Progenitor cell of endocrine pancreas (in vitro differentiated cells): ENCODE data around the gene CNTNAP5. TPM values are rescaled to one million over a fixed set of nuclear protein-coding genes. Genes with fewer than 3 reads are reported as not detected.
A peak's percentile ranks its signal among the peaks of the same experiment; 100 is the strongest.

Experiments
- DNase-seq: peaks from one replicate; pipeline ENCODE4 v3.0.0; 2021; ENCODE audit warnings: low spot score; ENCODE audit not compliant: unreplicated experiment
- H3K27ac Mint-ChIP-seq: 2 replicates; pipeline ENCODE4 v1.8.0; 2021; ENCODE audit warnings: mild to moderate bottlenecking, moderate library complexity, mixed read lengths
- H3K27me3 Mint-ChIP-seq: 2 replicates; pipeline ENCODE4 v1.8.0; 2021; ENCODE audit warnings: mixed read lengths
- H3K36me3 Mint-ChIP-seq: 2 replicates; pipeline ENCODE4 v1.8.0; 2022; ENCODE audit warnings: mixed read lengths; ENCODE audit not compliant: insufficient read depth
- H3K4me1 Mint-ChIP-seq: 2 replicates; pipeline ENCODE4 v1.8.0; 2021; ENCODE audit warnings: low read depth, mixed read lengths
- H3K4me3 Mint-ChIP-seq: 2 replicates; pipeline ENCODE4 v1.8.0; 2021; ENCODE audit warnings: low read depth, mild to moderate bottlenecking, moderate library complexity, mixed read lengths
- H3K9me3 Mint-ChIP-seq: 2 replicates; pipeline ENCODE4 v1.8.0; 2021; ENCODE audit warnings: low read depth, mixed read lengths
- CTCF ChIP-seq: fragments of 200-600 bp; sonication (generic); IDR thresholded peaks from one replicate; pipeline ENCODE4 v1.5.0; 2021; ENCODE audit warnings: antibody characterized with exemption, mild to moderate bottlenecking; ENCODE audit not compliant: unreplicated experiment
- total RNA-seq: library from RNA; stranded (reverse); gene quantifications from 2 replicates; pipeline ENCODE4 v1.2.1, GENCODE V29; 2021

Gene CNTNAP5
- total RNA-seq, 1 donor from 2014 or later: 5.3 TPM

DNA sequence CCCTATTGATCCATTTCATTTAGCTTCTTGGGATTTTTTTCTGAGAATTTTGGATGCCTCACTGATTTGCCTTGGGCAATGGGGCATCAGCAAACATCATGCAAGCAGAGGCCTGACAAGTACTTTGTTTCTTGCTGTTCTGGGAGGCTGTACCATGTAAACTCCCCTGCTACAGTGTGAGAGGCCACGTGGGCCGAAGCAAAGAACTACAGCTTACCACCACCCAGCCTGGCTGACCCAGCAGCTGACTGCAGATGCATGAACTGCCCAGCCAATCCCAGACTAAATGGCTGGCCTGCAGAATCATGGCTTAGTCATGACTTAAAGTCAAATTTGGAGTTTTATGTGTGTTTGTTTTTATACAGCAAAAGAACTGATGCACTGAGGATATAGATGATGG is 579.9 kb downstream of the CNTNAP5 start:
- Mint-ChIP-seq H3K4me3 (no peak overlapping the region), H3K27me3 (no peaks in the 10 kb centered on the region), H3K4me1 (peaks cover 7% of the 10 kb centered on the region), H3K27ac (no peak overlapping the region), H3K36me3 (no peaks in the 10 kb centered on the region), H3K9me3 (peaks cover 12% of the 10 kb centered on the region)
- no peak for DNase-seq
- no peak for TF ChIP-seq CTCF

- H3K9me3 Mint-ChIP-seq: peaks cover 7% of the 10 kb centered on the region
- DNase-seq: no peak
- peak overlapping the region; percentile 84 for H3K27ac Mint-ChIP-seq
- no peaks in the 10 kb centered on the region for H3K27me3 Mint-ChIP-seq
- no peaks in the 10 kb centered on the region for H3K36me3 Mint-ChIP-seq
- peaks cover 10% of the 10 kb centered on the region for H3K4me1 Mint-ChIP-seq
- TF ChIP-seq CTCF: no peak
- H3K4me3 Mint-ChIP-seq: no peak overlapping the region
These were observed 582.6 kb downstream of the CNTNAP5 start for GRCh38 chr2:124607679-124608078.

DNA sequence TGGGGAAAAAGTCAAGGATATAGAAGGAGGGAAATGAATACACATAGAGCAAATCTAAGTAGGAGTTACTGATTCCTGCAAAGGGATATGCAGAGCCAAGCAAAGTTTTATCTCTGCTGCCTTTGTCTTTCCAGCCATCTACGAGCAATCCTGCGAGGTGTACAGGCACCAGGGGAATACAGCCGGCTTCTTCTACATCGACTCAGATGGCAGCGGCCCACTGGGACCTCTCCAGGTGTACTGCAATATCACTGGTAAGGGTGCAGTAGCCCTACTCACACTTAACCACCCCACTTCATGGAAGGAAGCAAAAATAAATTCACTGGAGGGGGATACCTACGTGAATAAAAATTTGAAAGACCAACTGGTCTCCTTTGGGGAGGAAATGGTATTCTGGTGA is 584.6 kb downstream of the CNTNAP5 start:
- peaks cover 7% of the 10 kb centered on the region for H3K9me3 Mint-ChIP-seq
- H3K27me3 Mint-ChIP-seq: no peaks in the 10 kb centered on the region
- H3K36me3 Mint-ChIP-seq: no peaks in the 10 kb centered on the region
- peak overlapping the region; percentile 56 for H3K27ac Mint-ChIP-seq
- no peak for TF ChIP-seq CTCF
- no peak for DNase-seq
- H3K4me1 Mint-ChIP-seq: peaks cover 10% of the 10 kb centered on the region
- H3K4me3 Mint-ChIP-seq: no peak overlapping the region

GRCh38 chr2:124610141-124610540 is 585.1 kb downstream of the CNTNAP5 start:
- no peaks in the 10 kb centered on the region for H3K27me3 Mint-ChIP-seq
- no peak overlapping the region for H3K4me3 Mint-ChIP-seq
- no peaks in the 10 kb centered on the region for H3K36me3 Mint-ChIP-seq
- no peak for DNase-seq
- no peak for TF ChIP-seq CTCF
- peaks cover 10% of the 10 kb centered on the region for H3K4me1 Mint-ChIP-seq
- H3K27ac Mint-ChIP-seq: no peak overlapping the region
- H3K9me3 Mint-ChIP-seq: peaks cover 7% of the 10 kb centered on the region

DNA sequence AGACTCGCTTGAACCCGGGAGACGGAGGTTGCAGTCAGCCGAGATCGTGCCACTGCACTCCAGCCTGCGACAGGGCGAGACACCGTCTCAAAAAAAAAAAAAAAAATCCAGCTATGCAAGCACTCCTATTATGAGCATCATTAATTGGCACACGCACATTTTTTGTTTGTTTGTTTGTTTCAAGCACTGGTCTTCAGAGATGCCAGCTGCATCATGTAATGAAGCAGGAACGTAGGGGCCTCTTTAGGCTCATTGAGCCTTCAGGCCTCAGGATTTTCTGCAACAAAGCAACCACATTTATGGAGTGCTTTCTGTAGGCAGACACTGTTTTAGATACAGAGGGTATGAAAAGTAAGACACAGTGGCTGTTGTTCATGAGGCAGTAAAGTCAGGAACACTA is 585.8 kb downstream of the CNTNAP5 start:
- H3K36me3 Mint-ChIP-seq: no peaks in the 10 kb centered on the region
- no peak for TF ChIP-seq CTCF
- no peak for DNase-seq
- H3K27me3 Mint-ChIP-seq: no peaks in the 10 kb centered on the region
- H3K9me3 Mint-ChIP-seq: peaks cover 7% of the 10 kb centered on the region
- H3K4me1 Mint-ChIP-seq: peaks cover 10% of the 10 kb centered on the region
- no peak overlapping the region for H3K4me3 Mint-ChIP-seq
- H3K27ac Mint-ChIP-seq: no peak overlapping the region

GRCh38 chr2:124623560-124623959 is 598.5 kb downstream of the CNTNAP5 start:
- H3K36me3 Mint-ChIP-seq: no peaks in the 10 kb centered on the region

More at GRCh38 chr2:124623560-124623959, 598.5 kb downstream of the CNTNAP5 start:
- DNase-seq: no peak
- peaks cover 5% of the 10 kb centered on the region for H3K9me3 Mint-ChIP-seq
- H3K4me1 Mint-ChIP-seq: peaks cover 18% of the 10 kb centered on the region
- no peak overlapping the region for H3K27ac Mint-ChIP-seq
- no peak overlapping the region for H3K4me3 Mint-ChIP-seq
- no peak for TF ChIP-seq CTCF
- H3K27me3 Mint-ChIP-seq: no peaks in the 10 kb centered on the region
